Measurements from ENCODE around the gene PORCN.

The PORCN gene

DNA sequence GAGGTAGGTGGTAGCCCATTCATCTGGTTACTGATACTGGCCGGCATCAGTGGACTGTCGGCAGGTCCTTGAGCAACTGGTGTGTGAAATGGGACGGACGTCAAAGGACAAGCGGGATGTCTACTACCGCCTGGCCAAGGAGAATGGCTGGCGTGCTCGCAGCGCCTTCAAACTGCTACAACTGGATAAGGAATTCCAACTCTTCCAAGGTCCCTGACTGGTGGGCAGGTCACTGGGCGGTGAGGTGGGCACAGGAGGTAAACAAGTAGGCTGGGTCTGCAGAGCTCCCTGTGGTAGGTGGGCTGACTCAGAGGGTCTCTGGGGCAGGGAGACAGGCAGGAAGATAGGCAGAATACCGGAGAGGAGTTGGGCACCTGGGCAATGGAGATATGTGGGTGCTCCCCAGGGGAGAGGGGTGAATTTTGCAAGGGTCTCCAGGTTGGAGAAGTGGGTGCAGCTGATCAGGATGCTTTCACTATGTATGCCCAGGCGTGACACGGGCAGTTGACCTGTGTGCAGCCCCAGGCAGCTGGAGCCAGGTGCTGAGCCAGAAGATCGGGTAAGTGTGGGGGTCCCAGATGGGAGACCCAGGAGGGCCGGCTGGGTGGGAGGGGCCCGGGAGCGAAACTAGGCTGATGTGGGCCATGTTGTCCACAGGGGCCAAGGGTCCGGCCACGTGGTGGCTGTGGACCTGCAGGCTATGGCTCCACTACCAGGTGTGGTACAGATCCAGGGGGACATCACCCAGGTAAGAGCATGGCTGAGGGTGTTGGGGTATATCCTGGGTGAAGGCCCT, 30.6 kb upstream of the PORCN start:
- Histone ChIP-seq H3K79me1 (ENCODE audit: low read length) (peaks cover 4% of the 10 kb centered on the region), H3K4me1 (ENCODE audit: control insufficient read depth, low read depth, low read length) (no peaks in the 10 kb centered on the region), H2BK120ac (ENCODE audit: low read depth, low read length) (no peak overlapping the region), H3K4ac (ENCODE audit: low read depth, low read length) (no peak overlapping the region), H3K36me3 (ENCODE audit: control insufficient read depth, insufficient read depth, low read length) (no peaks in the 10 kb centered on the region), H3K18ac (ENCODE audit: low read length) (no peak overlapping the region), H3K23ac (ENCODE audit: low read length) (no peak overlapping the region), H2AK5ac (ENCODE audit: low read length) (no peak overlapping the region), H2BK15ac (replicated peaks; ENCODE audit: low read depth) (no peak overlapping the region), H4K5ac (ENCODE audit: low read length) (no peak overlapping the region), H3K4me2 (ENCODE audit: low read length) (no peak overlapping the region), H4K8ac (ENCODE audit: low read depth, low read length) (no peak overlapping the region), H3K27ac (ENCODE audit: low read depth, low read length) (no peak overlapping the region), H3K56ac (ENCODE audit: low read length) (no peak overlapping the region), H3K4me3 (ENCODE audit: low read length) (no peak overlapping the region), H3K27me3 (ENCODE audit: insufficient read depth, low read length, poor library complexity) (no peaks in the 10 kb centered on the region), H3K79me2 (ENCODE audit: control insufficient read depth, insufficient read depth, low read length) (peaks cover 15% of the 10 kb centered on the region), H3K9ac (ENCODE audit: low read length) (no peak overlapping the region), H2BK5ac (ENCODE audit: low read length) (no peak overlapping the region)
- DNase-seq, result no peak
- WGBS (ENCODE audit: extremely low coverage, insufficient coverage, low lambda C conversion rate), result no CpG with 5 or more reads among the region's 19 CpGs

DNA sequence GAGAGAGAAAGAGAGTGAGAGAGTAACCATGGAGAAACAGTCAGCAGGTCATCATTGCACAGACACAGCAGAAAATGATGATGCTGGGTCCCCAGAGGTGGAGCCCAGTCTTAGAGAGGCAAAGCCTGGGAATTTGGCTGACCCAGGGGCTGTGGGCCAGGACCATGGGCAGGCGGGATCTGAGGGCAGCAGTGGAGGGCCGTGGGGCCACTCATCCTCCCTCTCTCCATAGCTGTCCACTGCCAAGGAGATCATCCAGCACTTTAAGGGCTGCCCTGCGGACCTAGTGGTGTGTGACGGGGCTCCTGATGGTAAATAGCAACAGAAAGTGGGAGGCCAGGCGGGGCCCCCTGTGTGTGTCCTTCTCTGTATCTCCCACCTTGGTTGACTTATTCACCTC, 30.0 kb upstream of the PORCN start:
- Histone ChIP-seq H2BK15ac (replicated peaks; ENCODE audit: low read depth) (no peak overlapping the region), H2AK5ac (ENCODE audit: low read length) (no peak overlapping the region), H3K9ac (ENCODE audit: low read length) (no peak overlapping the region), H2BK5ac (ENCODE audit: low read length) (no peak overlapping the region), H3K4ac (ENCODE audit: low read depth, low read length) (no peak overlapping the region), H3K4me3 (ENCODE audit: low read length) (no peak overlapping the region), H3K27me3 (ENCODE audit: insufficient read depth, low read length, poor library complexity) (no peaks in the 10 kb centered on the region), H3K79me1 (ENCODE audit: low read length) (peaks cover 4% of the 10 kb centered on the region), H3K36me3 (ENCODE audit: control insufficient read depth, insufficient read depth, low read length) (no peaks in the 10 kb centered on the region), H3K79me2 (ENCODE audit: control insufficient read depth, insufficient read depth, low read length) (peaks cover 15% of the 10 kb centered on the region), H3K4me2 (ENCODE audit: low read length) (no peak overlapping the region), H3K56ac (ENCODE audit: low read length) (no peak overlapping the region), H3K23ac (ENCODE audit: low read length) (no peak overlapping the region), H3K27ac (ENCODE audit: low read depth, low read length) (no peak overlapping the region), H3K18ac (ENCODE audit: low read length) (no peak overlapping the region), H3K4me1 (ENCODE audit: control insufficient read depth, low read depth, low read length) (no peaks in the 10 kb centered on the region), H2BK120ac (ENCODE audit: low read depth, low read length) (no peak overlapping the region), H4K8ac (ENCODE audit: low read depth, low read length) (no peak overlapping the region), H4K5ac (ENCODE audit: low read length) (no peak overlapping the region)
- DNase-seq, result no peak
- no CpG with 5 or more reads among the region's 5 CpGs for WGBS (ENCODE audit: extremely low coverage, insufficient coverage, low lambda C conversion rate)

DNA sequence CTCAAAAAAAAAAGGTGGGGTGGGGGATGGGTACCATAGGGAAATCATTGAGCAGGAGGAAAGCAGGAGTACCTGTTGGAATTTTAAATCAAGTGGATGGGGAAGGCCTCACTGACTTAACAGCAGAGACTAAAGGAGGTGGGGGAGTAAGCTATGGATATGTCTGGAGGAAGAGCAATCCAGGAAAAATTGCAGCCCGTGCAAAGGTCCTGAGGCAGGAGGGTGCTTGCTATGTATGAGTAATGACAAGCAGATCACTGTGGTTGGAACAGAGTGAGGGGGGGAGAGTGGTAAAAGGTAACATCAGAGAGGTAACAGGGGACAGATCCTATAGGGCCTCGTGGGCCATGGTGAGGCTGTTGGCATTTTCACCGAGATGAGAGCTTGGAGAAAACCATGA, 28.6 kb upstream of the PORCN start:
- H2BK120ac ChIP-seq (ENCODE audit: low read depth, low read length), result no peak overlapping the region
- H3K56ac ChIP-seq (ENCODE audit: low read length), result no peak overlapping the region
- H3K9ac ChIP-seq (ENCODE audit: low read length), result no peak overlapping the region
- H3K79me2 ChIP-seq (ENCODE audit: control insufficient read depth, insufficient read depth, low read length), result peaks cover 15% of the 10 kb centered on the region
- DNase-seq, result no peak
- no peak overlapping the region for H2BK5ac ChIP-seq (ENCODE audit: low read length)
- H3K27me3 ChIP-seq (ENCODE audit: insufficient read depth, low read length, poor library complexity), result no peaks in the 10 kb centered on the region
- H3K4me1 ChIP-seq (ENCODE audit: control insufficient read depth, low read depth, low read length), result no peaks in the 10 kb centered on the region
- no peak overlapping the region for H3K4me2 ChIP-seq (ENCODE audit: low read length)
- H2BK15ac ChIP-seq (replicated peaks; ENCODE audit: low read depth), result no peak overlapping the region
- H4K5ac ChIP-seq (ENCODE audit: low read length), result no peak overlapping the region
- no peak overlapping the region for H3K4me3 ChIP-seq (ENCODE audit: low read length)
- H3K18ac ChIP-seq (ENCODE audit: low read length), result no peak overlapping the region
- no CpG with 5 or more reads among the region's 3 CpGs for WGBS (ENCODE audit: extremely low coverage, insufficient coverage, low lambda C conversion rate)
- no peak overlapping the region for H4K8ac ChIP-seq (ENCODE audit: low read depth, low read length)
- H3K27ac ChIP-seq (ENCODE audit: low read depth, low read length), result no peak overlapping the region
- H3K23ac ChIP-seq (ENCODE audit: low read length), result no peak overlapping the region
- no peak overlapping the region for H3K4ac ChIP-seq (ENCODE audit: low read depth, low read length)
- peaks cover 4% of the 10 kb centered on the region for H3K79me1 ChIP-seq (ENCODE audit: low read length)
- no peak overlapping the region for H2AK5ac ChIP-seq (ENCODE audit: low read length)
- no peaks in the 10 kb centered on the region for H3K36me3 ChIP-seq (ENCODE audit: control insufficient read depth, insufficient read depth, low read length)

DNA sequence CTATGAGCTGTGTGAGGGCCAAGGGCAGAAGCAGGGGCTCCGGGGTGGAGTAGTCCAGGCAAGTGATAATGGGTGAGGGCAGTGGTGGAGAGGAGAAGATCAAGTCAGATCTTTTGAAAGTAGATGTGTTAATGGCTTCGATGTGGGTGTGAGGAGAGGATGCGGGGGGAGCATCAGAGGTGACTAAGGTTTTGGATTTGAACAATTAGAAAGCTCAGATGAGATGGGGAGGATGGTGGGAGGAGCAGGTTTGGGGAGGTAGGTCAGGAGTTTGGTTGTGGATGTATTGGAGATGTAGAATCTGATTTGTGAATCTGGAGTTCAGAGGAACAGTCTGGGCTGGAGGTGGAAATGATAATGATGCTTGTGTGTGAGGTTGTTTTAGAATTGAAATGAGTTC, 28.2 kb upstream of the PORCN start:
- no peak overlapping the region for H2BK15ac ChIP-seq (replicated peaks; ENCODE audit: low read depth)
- no peaks in the 10 kb centered on the region for H3K36me3 ChIP-seq (ENCODE audit: control insufficient read depth, insufficient read depth, low read length)

DNA sequence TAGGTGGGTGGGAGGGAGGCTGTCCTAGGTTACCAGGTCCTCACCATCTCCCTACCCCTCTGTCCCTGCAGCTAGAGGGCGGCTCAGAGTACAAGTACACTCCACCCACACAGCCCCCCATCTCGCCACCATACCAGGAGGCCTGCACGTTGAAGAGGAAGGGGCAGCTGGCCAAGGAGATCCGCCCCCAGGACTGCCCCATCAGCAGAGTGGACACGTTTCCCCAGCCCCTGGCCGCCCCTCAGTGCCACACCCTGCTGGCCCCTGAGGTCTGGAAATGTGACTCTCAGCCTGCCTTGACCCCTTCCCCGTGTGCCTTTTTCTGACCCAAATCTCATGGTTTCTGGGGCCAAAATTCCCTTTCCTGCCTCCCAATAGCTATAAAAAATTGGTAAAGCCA, 26.3 kb upstream of the PORCN start:
- no CpG with 5 or more reads among the region's 7 CpGs for WGBS (ENCODE audit: extremely low coverage, insufficient coverage, low lambda C conversion rate)
- H3K27ac ChIP-seq (ENCODE audit: low read depth, low read length), result no peak overlapping the region
- no peaks in the 10 kb centered on the region for H3K79me1 ChIP-seq (ENCODE audit: low read length)

More for the DNA sequence above, 28.2 kb upstream of the PORCN start:
- no peak overlapping the region for H3K9ac ChIP-seq (ENCODE audit: low read length)
- no peak overlapping the region for H3K4me2 ChIP-seq (ENCODE audit: low read length)
- H3K56ac ChIP-seq (ENCODE audit: low read length), result no peak overlapping the region
- H2BK5ac ChIP-seq (ENCODE audit: low read length), result no peak overlapping the region
- H3K27ac ChIP-seq (ENCODE audit: low read depth, low read length), result no peak overlapping the region
- no peak overlapping the region for H2BK120ac ChIP-seq (ENCODE audit: low read depth, low read length)
- WGBS (ENCODE audit: extremely low coverage, insufficient coverage, low lambda C conversion rate), result no CpG with 5 or more reads among the region's 3 CpGs
- H3K79me2 ChIP-seq (ENCODE audit: control insufficient read depth, insufficient read depth, low read length), result peaks cover 15% of the 10 kb centered on the region
- no peak overlapping the region for H4K5ac ChIP-seq (ENCODE audit: low read length)
- no peaks in the 10 kb centered on the region for H3K4me1 ChIP-seq (ENCODE audit: control insufficient read depth, low read depth, low read length)
- DNase-seq, result no peak
- H3K79me1 ChIP-seq (ENCODE audit: low read length), result peaks cover 4% of the 10 kb centered on the region
- no peak overlapping the region for H2AK5ac ChIP-seq (ENCODE audit: low read length)
- no peak overlapping the region for H3K18ac ChIP-seq (ENCODE audit: low read length)
- no peak overlapping the region for H3K23ac ChIP-seq (ENCODE audit: low read length)
- no peaks in the 10 kb centered on the region for H3K27me3 ChIP-seq (ENCODE audit: insufficient read depth, low read length, poor library complexity)
- no peak overlapping the region for H3K4ac ChIP-seq (ENCODE audit: low read depth, low read length)
- no peak overlapping the region for H3K4me3 ChIP-seq (ENCODE audit: low read length)
- no peak overlapping the region for H4K8ac ChIP-seq (ENCODE audit: low read depth, low read length)

DNA sequence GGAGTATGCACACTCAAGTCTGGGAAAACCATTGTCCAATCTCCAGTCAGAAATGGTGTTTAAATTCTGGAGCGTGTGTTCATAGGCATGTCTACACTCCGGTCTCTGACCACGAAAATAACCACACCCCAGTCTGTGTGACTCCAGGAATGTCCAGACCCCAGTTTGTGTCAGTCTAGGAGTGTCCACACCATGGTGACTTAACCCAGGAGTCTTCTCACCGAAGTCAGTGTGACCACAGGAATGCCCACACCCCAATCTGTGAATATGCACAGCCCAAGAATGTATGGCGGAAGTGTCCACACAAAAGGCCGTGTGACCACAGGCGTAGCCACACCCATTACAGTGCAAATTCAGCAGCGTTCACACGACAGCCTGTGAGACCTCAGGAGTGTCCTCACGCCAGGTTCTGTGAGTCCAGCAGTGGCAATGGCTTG, 21.4 kb upstream of the PORCN start:
- Histone ChIP-seq H3K27me3 (ENCODE audit: insufficient read depth, low read length, poor library complexity) (no peaks in the 10 kb centered on the region), H3K4me1 (ENCODE audit: control insufficient read depth, low read depth, low read length) (no peaks in the 10 kb centered on the region), H4K5ac (ENCODE audit: low read length) (no peak overlapping the region), H3K79me1 (ENCODE audit: low read length) (no peaks in the 10 kb centered on the region), H3K36me3 (ENCODE audit: control insufficient read depth, insufficient read depth, low read length) (no peaks in the 10 kb centered on the region), H3K9ac (ENCODE audit: low read length) (no peak overlapping the region), H3K4ac (ENCODE audit: low read depth, low read length) (no peak overlapping the region), H3K27ac (ENCODE audit: low read depth, low read length) (no peak overlapping the region), H3K79me2 (ENCODE audit: control insufficient read depth, insufficient read depth, low read length) (no peaks in the 10 kb centered on the region), H2BK5ac (ENCODE audit: low read length) (no peak overlapping the region), H4K8ac (ENCODE audit: low read depth, low read length) (no peak overlapping the region), H2BK120ac (ENCODE audit: low read depth, low read length) (no peak overlapping the region), H2BK15ac (replicated peaks; ENCODE audit: low read depth) (no peak overlapping the region), H3K4me2 (ENCODE audit: low read length) (no peak overlapping the region), H2AK5ac (ENCODE audit: low read length) (no peak overlapping the region), H3K23ac (ENCODE audit: low read length) (no peak overlapping the region), H3K56ac (ENCODE audit: low read length) (no peak overlapping the region), H3K4me3 (ENCODE audit: low read length) (no peak overlapping the region), H3K18ac (ENCODE audit: low read length) (no peak overlapping the region)
- WGBS (ENCODE audit: extremely low coverage, insufficient coverage, low lambda C conversion rate), result no CpG with 5 or more reads among the region's 10 CpGs
- DNase-seq, result no peak

More for the DNA sequence above, 26.3 kb upstream of the PORCN start:
- no peak overlapping the region for H2BK120ac ChIP-seq (ENCODE audit: low read depth, low read length)
- no peak overlapping the region for H3K4me3 ChIP-seq (ENCODE audit: low read length)
- H3K23ac ChIP-seq (ENCODE audit: low read length), result no peak overlapping the region
- no peak overlapping the region for H3K18ac ChIP-seq (ENCODE audit: low read length)
- no peak overlapping the region for H2AK5ac ChIP-seq (ENCODE audit: low read length)
- DNase-seq, result no peak
- H3K27me3 ChIP-seq (ENCODE audit: insufficient read depth, low read length, poor library complexity), result no peaks in the 10 kb centered on the region
- H3K4me2 ChIP-seq (ENCODE audit: low read length), result no peak overlapping the region
- H3K36me3 ChIP-seq (ENCODE audit: control insufficient read depth, insufficient read depth, low read length), result no peaks in the 10 kb centered on the region
- H3K9ac ChIP-seq (ENCODE audit: low read length), result no peak overlapping the region
- no peak overlapping the region for H2BK15ac ChIP-seq (replicated peaks; ENCODE audit: low read depth)
- no peak overlapping the region for H3K56ac ChIP-seq (ENCODE audit: low read length)
- no peak overlapping the region for H4K5ac ChIP-seq (ENCODE audit: low read length)
- H3K4ac ChIP-seq (ENCODE audit: low read depth, low read length), result no peak overlapping the region
- H2BK5ac ChIP-seq (ENCODE audit: low read length), result no peak overlapping the region
- peaks cover under 1% of the 10 kb centered on the region for H3K79me2 ChIP-seq (ENCODE audit: control insufficient read depth, insufficient read depth, low read length)
- H3K4me1 ChIP-seq (ENCODE audit: control insufficient read depth, low read depth, low read length), result no peaks in the 10 kb centered on the region
- no peak overlapping the region for H4K8ac ChIP-seq (ENCODE audit: low read depth, low read length)

All from mesendoderm (in vitro differentiated cells).